Urothelium cell line (cell line): ENCODE results near the gene AK8.

ENCODE experiments used
- DNase-seq: peaks from one replicate; pipeline ENCODE4 v3.0.0; 2011; ENCODE audit warnings: low spot score, mixed read lengths
- FAIRE-seq: peaks from 2 replicates; lab custom pipeline; 2011; peaks lifted over from hg19 to GRCh38; lab: Jason Lieb, UNC

The AK8 gene

DNA sequence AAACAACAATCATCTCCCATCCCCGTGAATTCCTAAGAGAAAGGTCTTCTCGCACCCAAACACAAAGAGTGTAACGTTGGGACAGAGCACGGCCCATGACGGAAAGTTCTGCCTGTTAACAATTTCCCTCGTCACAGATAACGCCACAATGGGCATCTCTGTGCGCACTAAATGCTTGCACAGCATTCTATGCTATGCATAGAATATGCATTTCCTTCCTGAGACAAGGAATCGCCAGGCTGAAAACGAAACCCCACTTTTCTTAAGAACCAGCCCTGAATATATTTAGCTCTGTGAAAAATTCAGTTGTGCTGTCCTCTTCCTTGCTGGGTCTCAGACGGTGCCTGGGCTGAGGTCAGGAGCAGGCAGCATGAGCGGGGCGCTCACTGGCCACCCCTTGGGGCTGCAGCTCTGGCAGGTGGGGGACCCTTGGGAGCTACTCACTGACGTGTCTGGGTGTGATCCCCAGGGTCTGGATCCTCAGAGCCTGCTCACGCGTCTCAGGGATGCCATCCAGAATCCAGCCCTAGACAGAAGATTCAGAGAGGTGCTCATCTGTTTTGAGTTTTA, 49.8 kb downstream of the AK8 start:
- FAIRE-seq (no peak), DNase-seq (no peak)

DNA sequence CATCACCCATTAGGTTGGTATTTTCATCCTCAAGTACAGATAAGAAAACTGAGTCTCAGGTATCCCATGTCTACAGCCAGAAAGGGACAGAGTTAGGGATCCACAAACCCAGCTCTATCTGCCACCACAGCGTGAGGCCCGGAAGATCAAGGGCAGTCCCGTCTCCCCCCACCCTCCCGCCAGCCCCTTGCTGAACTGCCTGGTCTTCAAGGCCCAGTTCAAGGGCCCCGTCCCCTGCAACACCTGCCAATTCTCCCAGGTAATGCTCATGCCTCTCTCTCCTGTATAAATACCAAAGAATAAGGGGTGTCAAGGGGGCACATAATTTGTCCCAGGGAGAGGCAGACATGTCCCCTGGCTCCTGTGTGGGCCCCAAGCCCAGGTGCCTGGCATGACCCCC, 50.7 kb downstream of the AK8 start:
- FAIRE-seq (no peak), DNase-seq (no peak)

DNA sequence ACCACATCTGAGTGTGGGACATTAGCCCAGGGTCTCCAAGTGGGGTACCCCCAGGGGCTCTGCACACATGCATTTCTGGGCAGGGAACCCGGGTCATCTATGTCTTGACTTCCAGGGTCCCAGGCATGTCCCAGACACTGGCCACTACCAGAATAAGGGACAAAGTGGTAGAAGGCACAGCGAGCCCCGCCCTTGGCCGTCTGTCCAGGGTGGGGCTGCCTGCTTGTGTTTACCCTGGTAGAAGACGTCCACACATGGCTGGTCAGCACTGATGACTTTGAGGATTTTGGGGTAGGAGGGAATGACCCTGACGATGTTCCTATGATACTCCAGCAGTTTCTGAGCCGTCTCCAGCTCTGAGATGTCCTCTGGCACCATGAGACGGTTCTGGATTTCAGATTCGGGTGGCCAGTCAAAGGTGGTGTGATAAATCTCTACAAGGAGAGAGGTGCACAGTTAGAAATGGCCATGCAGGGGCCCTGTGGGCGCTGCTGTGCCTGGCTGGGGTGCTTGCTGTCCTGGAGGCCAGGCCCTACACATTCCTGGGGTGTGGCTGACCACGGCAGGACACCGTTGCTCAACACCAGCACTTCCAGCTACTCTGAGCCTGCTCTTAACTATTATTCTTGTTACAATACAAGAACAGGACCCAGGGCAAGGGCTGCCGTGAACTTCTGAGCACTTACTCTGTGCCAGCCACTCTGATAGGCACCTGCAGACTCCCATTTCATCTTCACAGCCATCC, 51.3 kb downstream of the AK8 start:
- FAIRE-seq: no peak
- no peak for DNase-seq

DNA sequence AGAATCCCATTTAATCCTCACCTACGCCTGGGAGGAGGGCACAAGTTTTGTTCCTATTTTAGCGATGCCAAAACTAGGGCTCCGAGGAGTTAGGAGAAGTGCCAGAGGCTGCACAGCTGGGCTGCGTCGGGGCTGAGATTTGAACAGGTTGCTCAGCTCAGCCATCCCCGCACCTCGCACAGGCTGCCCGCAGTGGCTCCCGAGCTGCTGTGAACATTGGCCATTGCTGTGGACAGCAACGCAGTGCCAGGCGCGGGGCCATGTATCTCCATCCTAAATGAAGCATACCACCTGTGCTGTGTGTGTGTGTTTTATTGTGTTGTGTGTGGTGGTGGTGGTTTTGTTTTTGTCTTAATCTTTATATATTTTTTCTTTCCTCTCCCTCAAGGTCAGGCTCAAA, 52.0 kb downstream of the AK8 start:
- DNase-seq (no peak), FAIRE-seq (no peak)

DNA sequence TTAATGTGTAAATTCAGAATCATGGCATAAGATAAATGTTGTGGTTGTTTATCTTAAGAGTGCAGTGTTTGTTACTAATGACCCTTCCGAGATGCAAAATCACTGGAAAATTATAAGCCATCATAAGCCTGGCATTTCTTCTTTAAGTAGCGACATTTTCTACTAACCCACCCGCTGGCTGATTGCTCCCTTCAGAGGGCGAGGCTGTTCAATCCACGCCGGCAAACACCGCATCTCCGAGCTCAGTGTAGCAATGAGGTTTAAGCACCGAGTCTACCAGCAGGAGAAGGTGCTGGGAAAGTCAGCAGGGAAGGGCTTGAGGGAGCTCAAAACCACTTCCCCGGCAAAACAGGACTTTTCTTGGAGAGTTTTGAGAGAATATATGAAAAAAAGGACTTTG, 52.7 kb downstream of the AK8 start:
- FAIRE-seq (no peak), DNase-seq (no peak)

DNA sequence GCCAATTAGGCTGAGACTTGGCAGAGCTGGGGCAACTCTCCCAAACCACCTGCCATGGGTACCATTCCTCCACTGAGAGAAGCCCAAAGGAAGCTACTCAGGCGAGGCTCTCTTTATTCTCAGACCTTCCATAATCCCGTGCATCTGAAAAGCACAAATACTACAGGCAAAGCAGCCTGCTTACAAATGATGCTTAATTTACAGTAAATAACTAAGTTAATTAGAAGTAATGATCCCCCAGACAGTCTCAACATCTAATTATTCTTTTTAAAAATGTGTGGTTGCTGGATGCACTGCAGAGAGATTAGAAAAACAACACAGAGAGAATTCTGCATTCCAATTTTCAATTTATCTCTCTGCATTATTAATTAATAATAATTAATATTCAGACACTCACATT, 53.1 kb downstream of the AK8 start:
- DNase-seq (no peak), FAIRE-seq (no peak)

DNA sequence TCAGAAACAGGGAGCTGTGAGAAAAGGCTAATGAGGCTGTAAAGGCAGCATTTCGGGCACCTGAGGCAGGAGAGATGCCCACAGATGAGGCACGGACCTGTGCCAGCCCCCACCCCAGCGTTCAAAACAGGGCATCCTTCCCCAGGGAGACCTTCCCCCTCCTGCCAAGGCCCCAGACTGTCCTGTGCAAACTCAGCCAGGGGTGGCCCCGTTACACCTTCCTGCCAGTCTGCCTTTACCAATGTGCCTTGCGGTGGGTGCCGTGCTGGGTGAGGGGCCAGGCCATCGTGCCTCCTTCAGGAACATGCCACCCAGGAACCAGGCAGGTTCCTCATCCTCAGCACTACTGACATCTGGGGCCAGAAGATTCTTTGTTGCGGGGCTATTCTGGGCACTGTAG, 53.9 kb downstream of the AK8 start:
- FAIRE-seq (no peak), DNase-seq (no peak)

DNA sequence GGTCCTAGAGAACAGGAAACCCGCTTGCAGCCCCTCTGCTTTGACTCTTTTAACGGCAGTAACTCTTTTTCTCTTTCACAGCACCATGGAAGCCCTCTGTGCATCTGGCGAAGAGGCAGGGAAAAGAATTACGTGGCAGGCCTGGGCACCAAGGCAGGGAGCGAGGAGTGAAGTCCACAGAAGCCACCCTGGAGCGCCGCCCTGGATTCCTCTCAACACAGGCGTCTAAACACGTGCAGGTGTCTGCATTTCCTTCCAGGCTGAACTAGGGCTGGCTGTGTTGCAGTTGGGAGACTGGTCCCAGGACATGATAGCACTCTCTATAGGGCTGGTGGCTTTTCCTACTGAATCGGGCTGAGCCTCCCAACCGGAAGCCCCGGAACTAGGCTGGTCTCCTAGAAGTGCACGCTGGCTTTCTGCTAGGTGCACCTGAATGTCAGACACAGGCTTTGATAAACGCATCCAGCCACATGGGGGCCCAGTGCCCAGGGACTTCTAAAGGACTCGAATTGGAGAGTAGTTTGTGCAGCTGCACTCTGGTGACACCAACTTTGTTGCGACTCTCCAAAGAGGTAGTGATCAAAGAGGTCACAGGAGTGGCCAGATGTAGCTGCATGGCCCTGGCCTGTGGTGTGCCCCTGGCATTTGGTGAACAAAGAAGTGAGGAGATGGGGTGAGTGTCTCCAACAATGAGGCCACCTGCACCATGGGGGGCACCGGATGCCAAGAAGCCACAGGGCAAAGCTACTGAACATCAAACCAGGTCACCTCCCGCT, 54.5 kb downstream of the AK8 start:
- no peak for FAIRE-seq
- no peak for DNase-seq

DNA sequence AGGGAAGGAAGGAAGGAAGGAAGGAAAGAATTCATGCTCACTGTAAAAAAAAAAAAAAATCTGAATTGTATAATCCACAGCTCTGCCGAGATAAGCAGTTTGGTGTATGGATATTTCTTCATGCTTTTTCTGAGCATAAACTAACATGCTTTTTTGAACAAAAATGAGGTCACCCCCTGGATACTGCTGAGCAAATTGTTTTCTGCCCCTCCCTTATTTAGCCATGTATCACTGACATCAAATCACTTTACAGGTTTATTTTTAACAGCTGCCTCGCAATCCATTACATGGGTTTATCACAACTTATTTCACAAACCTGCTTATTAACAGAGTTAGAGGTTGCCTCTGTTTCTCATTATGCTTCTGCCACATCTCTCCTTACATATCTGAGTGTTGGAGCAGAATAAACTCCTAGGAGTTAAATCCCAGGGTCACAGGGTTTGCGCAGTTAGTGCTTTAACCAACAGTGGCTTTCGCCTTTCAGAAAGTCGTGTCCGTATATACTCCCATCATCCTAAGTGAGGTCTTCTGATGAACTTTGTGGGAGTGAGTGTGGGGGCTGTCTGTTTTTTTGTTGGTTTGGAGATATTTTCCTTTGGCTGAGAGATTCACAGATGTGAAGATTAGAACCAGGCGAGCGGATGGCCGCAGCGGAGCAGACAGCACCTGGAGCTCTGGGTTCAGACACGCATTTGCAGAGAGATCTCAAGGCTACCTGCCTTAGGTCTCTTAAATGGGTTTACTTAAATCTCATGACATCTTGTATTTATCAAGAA, 57.7 kb downstream of the AK8 start:
- DNase-seq (no peak), FAIRE-seq (no peak)

DNA sequence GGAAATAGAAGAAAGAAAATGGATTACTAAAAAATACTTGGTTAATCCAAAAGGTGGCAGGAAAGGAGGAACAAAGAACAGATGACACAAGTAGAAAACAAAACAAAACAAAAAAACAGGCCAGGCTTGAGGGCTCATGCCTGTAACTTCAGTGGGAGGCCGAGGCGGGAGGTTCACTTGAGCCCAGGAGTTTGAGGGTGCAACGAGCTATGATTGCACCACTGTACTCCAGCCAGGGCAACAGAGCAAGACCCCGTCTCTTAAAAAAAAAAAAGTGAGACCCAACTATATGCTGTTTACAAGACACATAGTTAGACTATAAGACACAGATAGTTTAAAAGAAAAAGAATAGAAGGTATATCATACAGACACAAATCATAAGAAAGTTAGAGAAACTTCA, 59.5 kb downstream of the AK8 start:
- DNase-seq (no peak), FAIRE-seq (no peak)

DNA sequence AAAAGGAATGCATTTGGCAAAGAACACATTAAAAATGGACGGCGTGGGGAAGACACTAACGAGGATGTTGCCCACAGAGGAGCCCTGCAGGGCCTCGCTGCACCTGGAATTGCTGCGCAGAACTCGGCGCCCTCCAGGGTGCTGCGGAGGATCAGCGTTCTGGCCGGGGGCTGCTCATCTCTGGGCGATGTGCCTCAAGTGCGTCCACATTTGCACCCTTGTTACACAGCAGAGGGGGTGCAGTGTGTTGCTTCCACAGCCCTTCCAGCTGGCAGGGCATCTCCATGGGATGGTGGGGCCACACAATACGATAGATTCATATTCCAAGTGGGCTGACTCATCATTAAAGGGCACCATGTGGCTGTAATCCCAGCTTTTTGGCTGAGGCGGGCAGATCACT, 63.1 kb downstream of the AK8 start:
- DNase-seq: no peak
- FAIRE-seq: no peak

DNA sequence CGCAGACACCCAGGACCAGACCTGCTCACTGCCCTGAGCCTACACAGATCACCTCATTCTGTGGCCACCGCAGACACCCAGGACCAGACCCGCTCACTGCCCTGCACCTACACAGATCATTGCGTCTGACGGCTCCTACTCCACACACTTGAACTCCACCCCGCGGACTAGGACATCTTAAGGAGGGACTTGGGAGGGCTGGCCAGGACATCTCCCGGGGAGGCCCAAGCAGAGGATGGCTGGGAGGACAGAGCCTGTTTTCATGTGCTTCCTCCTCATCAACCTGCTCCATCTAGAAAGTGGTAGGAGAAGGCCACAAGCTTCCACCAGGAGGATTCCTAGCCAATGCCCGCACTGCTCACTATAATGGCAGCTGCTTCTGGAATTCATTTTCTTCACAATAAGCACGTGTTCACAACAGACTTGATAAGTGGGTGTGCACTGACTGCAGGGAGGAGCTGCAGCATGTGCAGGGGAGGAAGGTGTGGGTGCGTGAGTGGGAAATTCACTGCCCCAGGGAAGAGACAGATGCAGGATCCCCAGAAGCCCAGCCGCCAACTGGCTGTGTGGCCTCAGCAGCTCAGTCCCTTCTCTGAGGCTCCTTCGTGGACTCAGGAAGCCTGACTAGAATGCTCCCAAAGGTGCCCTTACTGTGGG, 64.8 kb downstream of the AK8 start:
- FAIRE-seq (no peak), DNase-seq (no peak)

DNA sequence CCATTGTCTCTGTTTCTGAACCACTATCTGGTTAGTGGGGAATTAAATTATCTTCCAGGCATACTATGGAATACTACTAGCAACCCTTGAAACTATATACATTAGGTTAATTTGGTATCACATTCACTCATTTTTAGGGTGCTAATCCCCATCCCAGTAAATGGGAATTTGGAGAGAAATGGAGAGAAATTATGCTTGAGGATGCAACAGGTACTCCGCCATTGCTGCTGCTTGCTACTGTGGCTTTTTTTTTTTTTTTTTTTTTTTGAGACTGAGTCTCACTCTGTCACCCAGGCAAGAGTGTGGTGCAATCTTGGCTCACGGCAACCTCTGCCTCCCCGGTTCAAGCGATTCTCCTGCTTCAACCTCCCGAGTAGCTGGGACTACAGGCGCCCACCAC, 66.1 kb downstream of the AK8 start:
- DNase-seq (no peak), FAIRE-seq (no peak)

DNA sequence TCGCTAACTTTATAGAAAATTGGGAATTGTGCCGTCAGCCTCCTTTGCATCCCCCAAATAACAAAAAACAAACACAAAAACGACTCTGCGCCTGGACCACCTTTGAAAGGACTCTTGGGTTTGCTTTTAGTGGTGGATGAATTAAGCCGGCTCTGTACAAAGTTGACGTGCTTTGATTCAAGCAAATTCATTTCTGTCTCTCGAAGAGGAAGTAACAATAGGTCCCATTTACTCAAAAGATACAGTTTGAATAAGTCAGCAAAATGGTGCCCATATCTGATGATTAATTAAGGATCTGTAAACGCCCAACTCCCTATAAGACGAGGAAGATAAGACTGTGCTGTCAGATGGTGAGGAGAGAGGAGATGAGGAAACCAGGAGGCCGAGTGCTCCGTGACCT, 67.8 kb downstream of the AK8 start:
- DNase-seq: no peak
- no peak for FAIRE-seq

DNA sequence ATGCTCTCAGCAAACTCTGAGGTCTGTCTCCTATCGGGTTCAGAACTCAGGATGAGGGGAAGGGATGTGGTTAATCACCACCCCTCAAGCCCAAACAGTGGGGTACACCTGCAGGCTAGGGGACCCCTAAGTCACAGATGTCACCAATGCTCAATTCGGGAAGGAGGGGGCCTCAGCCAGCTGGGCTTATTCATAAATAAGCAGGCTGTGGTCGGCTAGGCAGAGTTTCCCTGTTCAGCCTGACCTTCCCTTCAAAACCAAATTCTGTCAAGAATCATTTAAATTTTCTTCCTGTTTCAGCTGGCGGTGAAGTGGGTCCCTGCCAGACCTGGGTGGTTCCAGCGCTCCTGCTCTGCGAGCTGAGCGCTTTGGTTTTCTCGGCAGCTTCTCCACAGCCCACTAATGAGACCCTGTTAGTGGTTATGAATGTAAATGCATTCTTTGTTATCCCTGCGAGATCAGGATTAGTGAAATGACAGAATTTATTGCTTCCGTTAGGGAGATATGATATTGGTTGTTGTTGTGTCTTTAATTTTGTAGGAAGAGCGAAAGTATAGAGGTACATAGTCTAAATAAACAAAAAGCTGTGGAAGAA, 68.3 kb downstream of the AK8 start:
- FAIRE-seq: no peak

DNA sequence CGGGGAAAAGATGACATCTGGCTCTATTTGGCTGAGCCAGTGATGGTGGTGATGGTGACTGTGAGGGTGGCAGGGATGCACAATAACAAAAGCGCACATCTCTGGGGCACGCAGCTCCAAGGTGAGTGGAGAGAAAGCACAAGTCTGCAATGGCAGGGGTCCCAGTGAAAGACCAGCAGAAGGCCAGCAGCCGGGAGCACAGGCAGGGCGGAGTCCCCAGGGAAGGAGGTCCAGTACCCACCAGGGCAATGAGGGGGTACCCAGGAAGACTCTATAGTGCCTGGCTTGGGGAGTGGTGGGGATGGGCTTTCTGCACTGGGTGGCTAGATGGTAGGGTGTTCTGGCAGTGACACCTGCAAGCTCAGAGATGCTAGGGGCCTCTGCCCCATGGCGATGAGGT, 69.4 kb downstream of the AK8 start:
- no peak for DNase-seq
- no peak for FAIRE-seq

More for the DNA sequence above, 68.3 kb downstream of the AK8 start:
- no peak for DNase-seq

DNA sequence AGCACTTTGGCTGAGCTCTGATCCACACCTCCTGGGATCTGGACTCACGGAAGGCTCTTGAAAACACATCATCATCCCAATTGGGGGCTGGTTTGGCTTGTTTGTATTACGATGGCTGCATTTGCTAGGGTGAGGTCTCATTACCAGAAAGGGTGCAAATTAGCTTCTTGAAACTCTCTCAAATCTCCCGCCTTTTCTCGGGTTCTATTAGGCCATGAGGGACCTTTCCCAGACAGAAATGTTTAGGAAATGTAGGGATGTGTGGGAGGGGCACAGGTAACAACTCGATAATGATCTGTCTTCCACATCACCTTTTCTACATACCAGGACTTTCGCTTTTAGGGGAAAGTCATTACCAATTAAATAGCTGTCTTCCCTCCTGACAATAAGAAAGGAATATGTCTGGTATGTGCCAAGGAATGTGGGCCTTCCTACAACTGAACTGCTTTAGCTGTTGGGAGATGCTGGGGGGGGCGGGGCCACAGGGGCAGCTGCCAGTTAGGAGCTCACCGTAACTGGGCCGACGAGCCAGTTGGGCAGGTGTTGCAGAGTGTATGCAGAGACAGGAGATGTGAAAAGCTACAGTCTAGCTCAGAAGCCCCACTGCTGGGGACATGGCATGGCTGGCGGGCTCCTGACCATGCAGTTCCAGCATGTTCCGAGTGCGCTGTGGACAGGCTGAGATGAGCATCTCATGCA, 71.2 kb downstream of the AK8 start:
- DNase-seq (peak; percentile 21), FAIRE-seq (no peak)

DNA sequence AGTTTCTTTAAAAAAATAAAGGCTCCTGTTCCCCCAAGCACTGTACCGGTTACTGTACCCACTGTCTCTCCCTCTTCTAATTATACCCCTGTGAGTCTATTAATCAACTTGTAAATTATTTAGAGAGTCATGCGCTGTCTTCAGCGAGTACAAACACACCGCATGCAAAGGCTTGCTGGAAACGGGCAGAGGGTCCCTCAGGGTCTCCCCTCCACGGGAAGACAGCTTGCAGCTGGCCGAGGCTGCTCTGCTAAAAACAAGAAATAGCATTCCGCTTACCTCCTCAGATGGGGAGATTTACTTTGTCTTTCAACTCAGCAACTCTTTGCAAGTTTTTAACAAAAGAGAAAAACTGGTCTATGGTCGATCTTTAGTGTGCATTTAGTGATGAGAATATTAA, 71.8 kb downstream of the AK8 start:
- FAIRE-seq: no peak
- no peak for DNase-seq

DNA sequence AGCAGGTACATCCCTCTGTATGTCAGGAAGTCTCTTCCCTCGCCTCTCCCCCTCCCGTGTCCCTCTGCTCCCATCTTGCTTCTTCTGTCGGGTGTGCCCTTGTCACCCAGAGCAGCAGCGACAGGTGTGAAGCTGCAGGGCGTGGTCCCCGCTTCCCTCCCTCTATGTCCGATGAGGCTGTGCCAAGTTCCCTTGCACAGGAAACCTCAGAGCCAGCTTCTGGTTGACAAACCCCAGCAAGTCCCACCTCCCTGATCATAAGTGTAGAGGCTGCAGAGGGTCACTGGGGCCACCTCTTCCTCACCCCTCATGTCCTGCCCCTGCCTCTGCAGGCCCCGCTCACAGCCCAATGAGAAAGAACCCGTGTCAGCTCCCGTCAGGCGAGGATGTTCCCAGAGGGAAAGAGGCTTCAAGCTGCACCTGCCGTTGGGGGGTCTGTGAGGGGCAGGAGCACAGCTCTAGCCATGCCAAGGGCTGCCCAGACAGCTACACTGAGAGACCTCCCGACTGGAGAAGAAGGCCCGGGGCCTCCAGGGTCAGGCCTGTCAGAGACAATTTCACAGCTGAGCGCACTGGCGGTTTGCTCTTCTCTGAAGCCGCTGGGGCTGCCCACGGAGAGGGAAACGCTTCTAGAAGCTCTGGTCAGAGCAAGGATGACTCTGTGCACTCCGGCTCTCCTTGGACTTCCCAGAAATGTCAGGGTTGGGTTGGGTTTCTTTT, 73.3 kb downstream of the AK8 start:
- DNase-seq (no peak), FAIRE-seq (no peak)
